Duodenal mucosa (tissue), 2 donors: Measurements from ENCODE around the gene CROCC2.

Experiments
- H3K27ac ChIP-seq: one replicate; pipeline ENCODE4 v1.7.0; 2013; ENCODE audit warnings: low read depth, low read length
- H3K27me3 ChIP-seq, 2 donors: one replicate each; pipeline ENCODE4 v1.7.0; 2013; ENCODE audit warnings: low read length in 2 of 2, control low read depth in 1 of 2; ENCODE audit not compliant: insufficient read depth in 2 of 2, control insufficient read depth in 1 of 2
- H3K36me3 ChIP-seq, 2 donors: one replicate each; pipeline ENCODE4 v1.7.0; 2013; ENCODE audit warnings: low read length in 2 of 2, control low read depth in 1 of 2; ENCODE audit not compliant: insufficient read depth in 2 of 2, control insufficient read depth in 1 of 2
- H3K4me1 ChIP-seq, 2 donors: one replicate each; pipeline ENCODE4 v1.7.0; 2013; ENCODE audit warnings: low read length in 2 of 2, control low read depth in 1 of 2; ENCODE audit not compliant: insufficient read depth in 2 of 2, control insufficient read depth in 1 of 2
- H3K4me3 ChIP-seq, 2 donors: one replicate each; pipeline ENCODE4 v1.7.0; 2013; ENCODE audit warnings: low read length in 2 of 2, low read depth in 1 of 2
- H3K9ac ChIP-seq, 2 donors: one replicate each; pipeline ENCODE4 v1.7.0; 2013; ENCODE audit warnings: low read length in 2 of 2, low read depth in 1 of 2
- H3K9me3 ChIP-seq, 2 donors: one replicate each; pipeline ENCODE4 v1.7.0; 2013; ENCODE audit warnings: low read length in 2 of 2, control low read depth in 1 of 2; ENCODE audit not compliant: control insufficient read depth in 1 of 2

The CROCC2 gene

DNA sequence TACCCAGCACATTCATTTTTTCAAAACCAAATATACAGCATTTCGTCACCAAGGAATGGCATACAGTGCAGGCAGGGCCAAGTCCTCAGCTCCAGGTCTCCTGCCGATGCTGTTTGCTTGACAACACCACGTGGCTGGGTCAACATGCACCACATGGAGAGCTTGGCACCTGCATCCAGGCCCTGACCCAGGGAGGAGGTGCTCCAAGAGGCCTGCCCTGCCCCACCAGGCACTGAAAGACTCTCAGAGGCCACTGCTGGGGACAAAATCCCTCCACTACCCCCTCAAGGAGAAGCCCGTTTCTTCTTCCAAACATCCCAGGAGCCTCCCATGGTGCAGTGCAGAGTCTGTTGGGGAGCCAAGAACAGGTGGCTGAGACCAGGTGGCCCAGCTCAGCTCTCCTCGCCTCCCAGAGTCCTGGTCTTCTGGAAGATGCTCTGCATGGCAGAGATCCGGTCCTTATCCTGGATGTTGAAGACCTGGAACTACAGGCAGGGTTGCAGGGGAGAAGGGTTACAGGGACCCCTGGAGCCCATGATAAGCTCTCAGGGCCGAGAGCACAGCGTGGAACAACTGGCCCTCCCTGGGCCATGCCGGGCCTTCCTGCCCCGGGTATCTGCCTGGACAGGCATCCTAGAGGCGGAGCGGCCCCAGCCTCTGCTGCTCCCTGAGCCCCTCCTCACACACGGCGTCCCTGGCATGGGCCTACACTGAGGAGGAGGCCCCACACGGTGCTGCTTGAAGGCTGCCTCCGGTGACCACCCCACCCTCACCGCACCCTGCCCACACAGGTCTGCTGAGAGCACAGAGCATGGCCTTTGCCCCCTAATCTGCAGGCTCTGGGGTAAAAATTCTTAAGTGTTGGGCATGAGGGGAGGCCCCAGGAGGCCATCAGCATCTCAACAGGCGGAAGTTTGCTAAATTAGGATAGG is 19.2 kb upstream of the CROCC2 start:
- H3K4me3 ChIP-seq: no peak overlapping the region
- no peaks in the 10 kb centered on the region for H3K9me3 ChIP-seq
- no peak overlapping the region for H3K27ac ChIP-seq
- H3K36me3 ChIP-seq: no peaks in the 10 kb centered on the region
- no peaks in the 10 kb centered on the region for H3K27me3 ChIP-seq
- H3K9ac ChIP-seq: no peak overlapping the region
- peaks cover 13 to 22% of the 10 kb centered on the region in 2 donors for H3K4me1 ChIP-seq

- H3K36me3 ChIP-seq: no peaks in the 10 kb centered on the region
- H3K27me3 ChIP-seq: no peaks in the 10 kb centered on the region
- no peak overlapping the region for H3K27ac ChIP-seq
- H3K4me1 ChIP-seq: peaks cover 13 to 26% of the 10 kb centered on the region in 2 donors
- no peak overlapping the region for H3K4me3 ChIP-seq
- no peak overlapping the region for H3K9ac ChIP-seq
- H3K9me3 ChIP-seq: no peaks in the 10 kb centered on the region
Observed at GRCh38 chr2:240887631-240888030, 18.5 kb upstream of the CROCC2 start.

GRCh38 chr2:240888130-240888889 is 17.8 kb upstream of the CROCC2 start:
- Histone ChIP-seq H3K9ac (no peak overlapping the region), H3K27ac (no peak overlapping the region), H3K36me3 (no peaks in the 10 kb centered on the region), H3K4me3 (no peak overlapping the region), H3K9me3 (no peaks in the 10 kb centered on the region), H3K4me1 (peaks cover 15 to 27% of the 10 kb centered on the region in 2 donors), H3K27me3 (no peaks in the 10 kb centered on the region)

DNA sequence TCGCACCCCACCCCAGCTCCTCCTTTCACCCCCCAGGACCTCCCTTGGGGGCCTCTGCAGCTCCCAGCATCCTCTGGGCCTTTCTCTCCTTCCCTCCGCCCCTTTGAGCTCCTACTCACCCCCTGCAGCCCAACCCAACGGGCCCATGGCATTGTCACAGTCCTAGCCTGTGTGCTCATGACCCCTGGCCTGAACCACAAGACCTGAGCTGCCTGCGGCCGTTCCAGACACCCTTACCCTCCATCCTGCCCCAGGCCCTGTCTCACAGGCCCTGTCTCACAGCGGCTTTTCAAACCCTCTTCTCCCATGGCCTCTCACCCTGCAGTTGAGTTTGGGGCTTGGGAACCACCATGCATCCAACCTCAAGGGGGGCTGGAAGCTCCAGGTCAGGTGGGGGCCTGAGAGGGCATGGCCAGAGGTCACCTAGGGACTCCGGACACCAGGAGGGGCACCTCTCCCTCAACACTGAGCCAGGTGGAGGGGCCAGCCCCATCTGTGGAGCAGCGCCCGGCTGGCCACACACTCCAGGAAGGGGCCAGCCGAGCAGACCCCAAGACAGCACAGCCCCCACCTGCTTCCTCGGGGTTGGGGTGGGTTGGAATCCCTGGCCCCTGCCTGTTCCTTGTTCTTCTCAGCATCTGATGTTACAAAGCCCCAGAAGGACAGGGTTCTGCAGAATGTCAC is 17.1 kb upstream of the CROCC2 start:
- H3K27ac ChIP-seq: no peak overlapping the region
- no peaks in the 10 kb centered on the region for H3K9me3 ChIP-seq
- peaks cover 21 to 32% of the 10 kb centered on the region in 2 donors for H3K4me1 ChIP-seq
- H3K36me3 ChIP-seq: no peaks in the 10 kb centered on the region
- H3K9ac ChIP-seq: no peak overlapping the region
- no peak overlapping the region for H3K4me3 ChIP-seq
- H3K27me3 ChIP-seq: no peaks in the 10 kb centered on the region

DNA sequence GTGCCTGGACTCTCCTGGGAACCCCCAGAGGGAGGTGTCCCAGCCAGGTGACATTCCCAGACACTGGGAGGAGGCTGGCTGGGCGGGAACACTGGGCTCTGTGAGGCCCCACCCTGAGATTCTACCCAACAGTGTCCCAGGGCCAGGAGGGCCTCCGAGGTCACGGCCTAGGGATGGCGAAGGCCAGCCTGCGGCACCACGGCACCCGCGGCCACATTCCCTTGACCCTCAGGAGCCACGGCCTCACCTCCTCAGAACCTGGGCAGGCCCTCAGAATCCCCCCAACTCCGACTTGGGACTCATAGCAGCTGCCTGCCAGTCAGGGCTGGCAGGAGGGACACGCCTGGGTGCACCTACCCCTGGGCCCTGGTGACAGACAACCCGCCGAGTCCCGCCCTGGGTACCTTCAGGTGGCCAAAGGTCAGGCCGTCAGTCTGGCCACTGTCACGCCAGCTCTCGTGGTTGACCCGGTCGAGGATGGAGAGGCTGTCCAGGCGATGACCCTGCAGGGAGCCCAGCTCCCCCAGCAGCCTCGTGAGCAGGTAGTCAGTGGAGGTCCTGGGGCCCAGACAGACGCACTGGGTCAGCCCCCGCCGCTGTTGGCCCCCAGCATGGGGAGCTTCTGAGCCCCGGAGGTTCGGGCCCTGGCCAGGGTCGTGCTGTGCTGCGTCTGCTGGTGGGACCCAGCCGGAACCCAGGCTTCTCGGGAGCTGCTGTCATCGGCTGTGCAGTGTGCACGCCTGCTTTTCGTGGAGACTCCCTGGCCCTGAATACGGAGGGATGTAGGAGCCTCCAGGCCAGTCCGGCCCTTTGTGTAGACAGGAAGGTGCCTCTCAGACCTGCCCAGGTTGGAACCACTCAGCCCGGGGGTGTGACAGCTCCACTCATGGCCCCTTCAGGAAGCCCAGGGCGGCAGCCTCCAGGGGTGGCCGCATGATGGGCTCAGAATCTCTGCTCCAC is 16.3 kb upstream of the CROCC2 start:
- H3K27ac ChIP-seq: no peak overlapping the region
- no peaks in the 10 kb centered on the region for H3K36me3 ChIP-seq
- no peaks in the 10 kb centered on the region for H3K9me3 ChIP-seq
- no peak overlapping the region for H3K4me3 ChIP-seq
- H3K9ac ChIP-seq: no peak overlapping the region
- H3K27me3 ChIP-seq: no peaks in the 10 kb centered on the region
- peaks cover 22 to 35% of the 10 kb centered on the region in 2 donors for H3K4me1 ChIP-seq

- Histone ChIP-seq H3K27me3 (no peaks in the 10 kb centered on the region), H3K36me3 (no peaks in the 10 kb centered on the region), H3K27ac (no peak overlapping the region), H3K9me3 (no peaks in the 10 kb centered on the region), H3K4me3 (no peak overlapping the region), H3K9ac (no peak overlapping the region), H3K4me1 (peaks cover 30 to 43% of the 10 kb centered on the region in 2 donors)
Observed at GRCh38 chr2:240890691-240891090, 15.4 kb upstream of the CROCC2 start.

DNA sequence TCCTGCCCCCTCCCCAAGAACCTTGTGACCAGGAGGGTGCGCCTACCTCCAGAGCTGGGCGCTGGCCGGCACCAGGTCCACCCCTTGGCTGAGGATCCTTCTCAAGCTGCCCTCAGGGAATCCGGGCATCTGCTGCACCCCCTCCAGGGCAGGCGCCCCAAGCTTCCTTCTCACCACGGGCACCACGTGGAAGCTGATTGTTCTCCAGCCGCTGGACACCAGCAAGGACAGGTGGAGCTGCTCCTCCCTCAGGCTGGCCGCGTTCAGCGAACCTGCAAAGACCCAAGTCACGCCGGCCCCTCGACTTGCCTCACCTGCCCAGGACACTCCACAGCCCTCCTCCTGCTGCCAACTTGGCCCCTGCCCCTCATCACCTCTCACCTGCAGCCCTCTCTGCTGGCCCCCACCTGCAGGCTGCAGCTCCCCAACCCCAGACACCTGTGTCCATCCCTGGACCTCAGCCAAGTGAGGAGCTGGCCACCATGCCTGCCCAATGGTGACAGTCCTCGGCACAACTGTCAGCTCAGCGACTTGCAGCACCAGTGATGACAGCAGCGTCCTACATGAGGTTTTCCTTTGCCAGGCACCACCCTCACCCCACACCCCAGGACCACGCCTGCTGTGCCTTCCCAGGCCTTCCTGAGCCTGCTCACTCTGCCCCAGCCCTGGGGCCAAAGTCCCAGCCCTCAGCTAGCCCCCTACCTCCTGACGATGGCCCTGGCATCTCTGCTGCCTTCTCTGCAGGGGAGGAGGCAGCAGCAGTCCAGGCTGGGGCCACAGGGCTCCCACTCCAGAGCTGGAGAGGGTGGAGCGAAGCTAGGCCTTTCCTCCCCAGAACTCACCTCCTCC is 14.4 kb upstream of the CROCC2 start:
- H3K27me3 ChIP-seq: no peaks in the 10 kb centered on the region
- no peaks in the 10 kb centered on the region for H3K36me3 ChIP-seq
- H3K4me1 ChIP-seq: peaks cover 34 to 51% of the 10 kb centered on the region in 2 donors
- H3K4me3 ChIP-seq: no peak overlapping the region
- no peak overlapping the region for H3K9ac ChIP-seq
- H3K9me3 ChIP-seq: no peaks in the 10 kb centered on the region
- H3K27ac ChIP-seq: no peak overlapping the region

DNA sequence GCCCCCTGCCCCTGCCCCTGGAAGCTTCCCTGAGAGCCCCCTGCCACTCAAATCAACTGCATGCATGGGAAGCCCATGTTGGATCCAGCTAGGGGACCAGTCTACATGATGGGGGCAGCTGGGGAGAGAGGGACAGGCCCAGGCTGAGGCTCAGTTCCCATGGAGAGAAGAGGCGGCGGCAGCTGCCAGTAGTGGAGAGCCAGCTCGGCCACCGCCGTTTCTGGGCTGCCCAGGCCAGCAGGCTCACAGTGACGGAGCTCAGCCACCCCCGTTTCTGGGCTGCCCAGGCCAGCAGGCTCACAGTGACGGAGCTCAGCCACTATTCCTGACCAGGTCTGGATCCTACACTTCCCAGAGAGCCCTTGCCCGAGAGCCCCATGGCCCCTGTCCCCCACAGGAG is 13.8 kb upstream of the CROCC2 start:
- Histone ChIP-seq H3K9ac (no peak overlapping the region), H3K36me3 (no peaks in the 10 kb centered on the region), H3K4me3 (no peak overlapping the region), H3K4me1 (peaks cover 36 to 53% of the 10 kb centered on the region in 2 donors), H3K27ac (no peak overlapping the region), H3K27me3 (no peaks in the 10 kb centered on the region), H3K9me3 (no peaks in the 10 kb centered on the region)

DNA sequence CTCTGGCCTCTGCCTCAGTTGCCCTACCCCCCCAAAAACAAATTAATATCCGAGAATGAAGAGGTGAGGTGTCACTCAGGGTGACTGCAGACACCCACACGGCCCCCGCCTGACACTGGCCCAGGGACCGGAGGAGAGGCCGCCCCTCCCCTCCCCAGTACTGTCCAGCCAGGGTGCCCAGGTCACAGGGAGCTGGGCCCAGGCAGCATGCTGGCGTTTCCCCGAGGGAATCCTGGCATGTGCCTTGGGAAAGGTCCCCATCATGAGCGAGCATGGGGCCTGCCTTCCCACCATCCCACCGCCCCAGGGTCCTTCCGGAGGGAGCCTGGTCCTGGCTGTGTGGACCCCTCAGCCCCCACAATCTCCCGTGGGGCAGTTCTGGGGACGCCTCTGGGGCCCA is 13.2 kb upstream of the CROCC2 start:
- Histone ChIP-seq H3K4me3 (no peak overlapping the region), H3K36me3 (no peaks in the 10 kb centered on the region), H3K27me3 (no peaks in the 10 kb centered on the region), H3K9me3 (no peaks in the 10 kb centered on the region), H3K27ac (no peak overlapping the region), H3K4me1 (peaks cover 38 to 53% of the 10 kb centered on the region in 2 donors), H3K9ac (no peak overlapping the region)
